ENCODE results near the gene INSM2.

The INSM2 gene

DNA sequence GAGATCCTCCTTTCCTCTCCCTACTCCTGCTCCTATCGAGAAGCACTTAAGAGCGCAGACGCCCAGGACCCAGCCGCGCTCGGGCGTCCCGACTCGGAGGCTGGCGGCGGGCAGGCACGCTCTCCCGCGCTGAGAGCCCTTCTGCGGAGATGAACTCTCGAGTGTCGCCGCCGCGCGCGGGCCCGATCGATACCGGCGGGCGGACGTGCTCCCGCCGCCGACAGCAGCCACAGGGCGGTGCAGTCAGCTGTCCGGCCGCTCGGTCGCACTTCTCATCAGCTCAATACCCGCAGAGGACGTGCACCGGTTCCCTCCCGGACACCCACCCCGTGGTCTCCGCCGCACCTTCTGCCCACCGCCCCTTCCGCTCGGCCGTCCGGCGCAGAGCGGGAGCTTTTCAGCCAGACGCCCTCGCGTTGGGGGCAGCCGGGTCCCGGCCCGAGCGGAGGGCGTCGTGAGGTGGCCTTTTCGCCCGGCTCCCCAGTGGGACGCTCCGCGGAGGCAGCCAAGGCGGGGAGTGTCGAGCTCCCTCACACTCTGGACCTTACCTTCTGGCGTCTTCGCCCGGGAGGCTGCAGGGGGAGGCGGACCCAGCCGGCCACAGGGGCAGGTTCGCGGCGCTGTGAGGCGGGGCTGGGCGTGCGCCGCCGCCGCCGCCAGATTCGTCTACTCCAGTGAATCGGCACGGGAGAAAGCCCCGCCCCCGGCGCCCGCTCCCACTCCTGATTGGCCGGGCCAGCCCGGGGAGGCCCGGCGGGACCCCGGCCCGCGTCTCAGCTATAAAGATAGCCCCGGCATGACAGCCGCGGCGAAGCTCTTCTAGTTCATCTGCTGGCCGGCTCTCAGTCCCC lies at the start of gene INSM2:
Gene INSM2 (plus strand): TSS at position 808 of the 851 bp plus-strand sequence. CDS start 89 bp downstream, outside the sequence.
- Mint-ChIP-seq H3K9me3 (ENCODE audit: low read depth) (no peaks in the 10 kb centered on the region), H3K36me3 (peaks cover 11% of the 10 kb centered on the region), H3K4me3 (peak within 1 kb of the TSS; percentile 82), H3K4me1 (ENCODE audit: low read depth) (peaks cover 12% of the 10 kb centered on the region), H3K27me3 (peaks cover 32% of the 10 kb centered on the region), H3K27ac (no peak within 1 kb of the TSS)

- Mint-ChIP-seq H3K36me3 (peaks cover 9% of the 10 kb centered on the region), H3K27ac (no peak overlapping the region), H3K9me3 (ENCODE audit: low read depth) (peaks cover 9% of the 10 kb centered on the region), H3K27me3 (peaks cover 12% of the 10 kb centered on the region), H3K4me1 (ENCODE audit: low read depth) (no peaks in the 10 kb centered on the region), H3K4me3 (no peak overlapping the region)
These were observed 41.4 kb upstream of the INSM2 start for GRCh38 chr14:35492569-35493014.

- peaks cover 19% of the 10 kb centered on the region for H3K27me3 Mint-ChIP-seq
- H3K27ac Mint-ChIP-seq: no peak overlapping the region
- peaks cover 14% of the 10 kb centered on the region for H3K9me3 Mint-ChIP-seq (ENCODE audit: low read depth)
- H3K4me3 Mint-ChIP-seq: no peak overlapping the region
- no peaks in the 10 kb centered on the region for H3K4me1 Mint-ChIP-seq (ENCODE audit: low read depth)
- peaks cover 9% of the 10 kb centered on the region for H3K36me3 Mint-ChIP-seq
These were observed 38.7 kb upstream of the INSM2 start for GRCh38 chr14:35495278-35495677.

DNA sequence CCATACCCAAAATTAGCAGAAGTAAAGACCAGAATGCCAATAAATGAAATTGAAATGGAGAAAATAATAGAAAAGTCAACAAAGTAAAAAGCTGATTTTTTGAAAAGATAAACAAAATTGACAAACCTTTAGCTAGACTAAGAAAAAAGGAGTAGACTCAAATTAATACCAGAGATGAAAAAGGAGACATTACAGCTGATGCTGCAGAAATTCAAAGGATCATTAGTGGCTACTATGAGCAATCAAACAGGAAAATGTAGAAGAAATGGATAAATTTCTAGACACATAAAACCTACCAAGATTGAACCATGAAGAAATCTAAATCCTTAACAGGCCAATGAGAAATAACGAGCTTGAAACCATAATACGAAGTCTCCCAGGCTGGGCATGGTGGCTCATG lies 34.8 kb upstream of the INSM2 start:
- Mint-ChIP-seq H3K36me3 (peaks cover 6% of the 10 kb centered on the region), H3K4me1 (ENCODE audit: low read depth) (no peaks in the 10 kb centered on the region), H3K27me3 (peaks cover 22% of the 10 kb centered on the region), H3K9me3 (ENCODE audit: low read depth) (peaks cover 8% of the 10 kb centered on the region), H3K27ac (no peak overlapping the region), H3K4me3 (no peak overlapping the region)

DNA sequence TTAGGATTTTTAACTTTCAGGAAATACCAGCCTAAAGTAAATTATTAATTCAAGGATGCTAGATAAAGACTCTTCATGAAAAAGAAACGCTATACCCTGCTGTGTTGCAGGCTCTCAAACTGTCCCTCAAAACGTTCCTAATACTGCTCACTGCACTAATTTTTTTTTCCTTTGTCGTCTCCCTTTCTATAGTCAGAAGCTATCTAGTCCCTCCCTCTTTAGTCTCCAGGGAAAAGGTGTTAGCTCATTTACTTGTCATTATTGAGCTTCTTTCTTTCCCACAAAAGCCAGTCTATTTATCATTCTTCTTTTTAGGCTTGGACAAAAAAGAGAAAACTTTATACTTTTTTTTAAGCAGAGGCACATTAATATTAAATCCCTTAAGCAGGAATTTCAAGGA lies 30.3 kb upstream of the INSM2 start:
- H3K4me1 Mint-ChIP-seq (ENCODE audit: low read depth): no peaks in the 10 kb centered on the region
- no peak overlapping the region for H3K27ac Mint-ChIP-seq
- H3K4me3 Mint-ChIP-seq: no peak overlapping the region
- peaks cover 2% of the 10 kb centered on the region for H3K36me3 Mint-ChIP-seq
- peaks cover 5% of the 10 kb centered on the region for H3K9me3 Mint-ChIP-seq (ENCODE audit: low read depth)
- peaks cover 11% of the 10 kb centered on the region for H3K27me3 Mint-ChIP-seq

DNA sequence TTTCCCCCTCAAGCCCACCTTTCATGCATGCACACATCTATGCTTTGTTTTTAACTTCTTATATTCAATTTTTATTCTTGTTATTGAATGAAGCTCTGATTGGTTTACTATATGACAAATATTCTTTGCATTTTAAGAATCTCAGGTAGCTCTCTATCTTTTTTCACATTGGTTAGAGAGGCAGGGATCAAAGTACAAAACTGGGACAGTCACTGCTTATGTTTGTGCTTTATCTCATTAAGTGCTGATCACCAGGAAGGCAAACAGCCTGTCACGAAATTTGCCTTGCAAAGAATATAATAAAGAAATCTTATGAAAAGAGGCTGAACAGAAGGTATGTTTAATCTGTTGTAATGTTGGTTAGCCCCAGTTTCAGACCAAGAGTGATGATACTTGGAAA lies 29.7 kb upstream of the INSM2 start:
- no peak overlapping the region for H3K27ac Mint-ChIP-seq
- H3K4me3 Mint-ChIP-seq: no peak overlapping the region
- H3K36me3 Mint-ChIP-seq: peaks cover 2% of the 10 kb centered on the region
- H3K27me3 Mint-ChIP-seq: peaks cover 6% of the 10 kb centered on the region
- H3K4me1 Mint-ChIP-seq (ENCODE audit: low read depth): no peaks in the 10 kb centered on the region
- H3K9me3 Mint-ChIP-seq (ENCODE audit: low read depth): peaks cover 5% of the 10 kb centered on the region

GRCh38 chr14:35506461-35506860 lies 27.5 kb upstream of the INSM2 start:
- no peaks in the 10 kb centered on the region for H3K9me3 Mint-ChIP-seq (ENCODE audit: low read depth)
- no peaks in the 10 kb centered on the region for H3K4me1 Mint-ChIP-seq (ENCODE audit: low read depth)
- H3K36me3 Mint-ChIP-seq: no peaks in the 10 kb centered on the region
- H3K4me3 Mint-ChIP-seq: no peak overlapping the region
- H3K27me3 Mint-ChIP-seq: peaks cover 5% of the 10 kb centered on the region
- no peak overlapping the region for H3K27ac Mint-ChIP-seq

- no peaks in the 10 kb centered on the region for H3K4me1 Mint-ChIP-seq (ENCODE audit: low read depth)
- H3K4me3 Mint-ChIP-seq: no peak overlapping the region
- no peaks in the 10 kb centered on the region for H3K36me3 Mint-ChIP-seq
- peaks cover 2% of the 10 kb centered on the region for H3K27me3 Mint-ChIP-seq
- no peak overlapping the region for H3K27ac Mint-ChIP-seq
- no peaks in the 10 kb centered on the region for H3K9me3 Mint-ChIP-seq (ENCODE audit: low read depth)
These were observed 27.0 kb upstream of the INSM2 start for GRCh38 chr14:35506927-35507326.

DNA sequence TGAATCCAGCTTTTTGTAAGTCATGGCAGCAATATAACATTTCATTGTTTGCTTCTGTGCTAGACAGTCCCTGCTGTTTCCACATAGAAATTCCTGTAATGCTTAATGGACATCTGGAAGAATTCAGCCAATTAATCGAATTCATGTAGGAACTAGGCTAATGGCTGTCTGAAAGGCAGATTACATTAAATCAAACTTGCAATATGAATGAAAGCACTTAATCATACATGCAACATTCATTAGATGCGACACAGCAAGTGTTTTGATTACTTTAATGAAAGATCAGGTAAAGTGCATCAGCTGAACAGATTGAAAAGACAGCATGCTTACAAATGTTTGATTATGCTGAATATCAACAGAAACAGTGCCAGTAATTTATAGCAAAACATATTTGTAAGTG lies 24.1 kb upstream of the INSM2 start:
- no peaks in the 10 kb centered on the region for H3K36me3 Mint-ChIP-seq
- H3K27me3 Mint-ChIP-seq: peaks cover 2% of the 10 kb centered on the region
- H3K4me3 Mint-ChIP-seq: no peak overlapping the region
- no peak overlapping the region for H3K27ac Mint-ChIP-seq
- H3K4me1 Mint-ChIP-seq (ENCODE audit: low read depth): no peaks in the 10 kb centered on the region
- no peaks in the 10 kb centered on the region for H3K9me3 Mint-ChIP-seq (ENCODE audit: low read depth)

DNA sequence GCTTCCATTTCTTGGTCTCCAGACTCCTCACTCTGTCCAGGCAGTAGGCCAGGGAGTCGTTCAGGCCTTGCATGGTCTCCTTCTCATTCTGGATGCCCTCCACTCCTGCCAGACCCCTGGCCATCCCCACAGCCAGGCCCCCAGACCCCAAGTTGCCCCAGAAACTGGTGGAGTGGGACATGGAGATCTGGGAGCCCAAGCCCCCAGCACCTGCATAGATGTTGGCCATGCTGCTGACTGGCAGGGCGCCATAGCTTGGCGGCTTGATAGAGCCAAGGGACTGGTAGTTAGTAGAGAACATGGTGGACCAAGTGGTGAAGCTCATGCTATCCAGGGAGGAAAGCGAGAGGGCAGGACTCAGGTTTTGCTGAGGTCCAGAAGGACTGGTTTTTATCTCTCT lies 21.2 kb upstream of the INSM2 start:
- Mint-ChIP-seq H3K36me3 (no peaks in the 10 kb centered on the region), H3K4me1 (ENCODE audit: low read depth) (no peaks in the 10 kb centered on the region), H3K27ac (no peak overlapping the region), H3K9me3 (ENCODE audit: low read depth) (no peaks in the 10 kb centered on the region), H3K4me3 (no peak overlapping the region), H3K27me3 (peaks cover 2% of the 10 kb centered on the region)

- H3K4me1 Mint-ChIP-seq (ENCODE audit: low read depth): no peaks in the 10 kb centered on the region
- no peaks in the 10 kb centered on the region for H3K36me3 Mint-ChIP-seq
- H3K9me3 Mint-ChIP-seq (ENCODE audit: low read depth): no peaks in the 10 kb centered on the region
- no peak overlapping the region for H3K27ac Mint-ChIP-seq
- no peak overlapping the region for H3K4me3 Mint-ChIP-seq
- peaks cover 5% of the 10 kb centered on the region for H3K27me3 Mint-ChIP-seq
These were observed 18.0 kb upstream of the INSM2 start for GRCh38 chr14:35515916-35516315.

DNA sequence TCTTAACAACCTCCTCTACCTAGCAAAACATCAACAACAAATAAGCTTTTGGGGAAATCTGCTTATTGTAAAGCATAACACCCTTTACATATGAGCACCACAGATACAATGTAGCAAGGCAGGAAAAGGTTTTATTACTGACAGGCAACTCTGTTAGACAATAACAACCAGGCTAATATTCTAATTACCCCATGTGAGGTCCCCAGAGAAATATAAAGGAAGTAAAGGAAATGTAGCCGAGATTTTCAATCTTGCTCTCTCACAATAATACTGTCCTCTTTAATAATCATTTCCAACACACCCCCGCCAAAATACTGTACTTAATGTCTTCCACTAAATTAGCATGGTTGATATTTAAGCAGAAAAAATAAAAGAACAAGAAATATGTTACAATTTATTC lies 14.0 kb upstream of the INSM2 start:
- H3K36me3 Mint-ChIP-seq: peaks cover 6% of the 10 kb centered on the region
- H3K9me3 Mint-ChIP-seq (ENCODE audit: low read depth): peaks cover 4% of the 10 kb centered on the region
- H3K27ac Mint-ChIP-seq: no peak overlapping the region
- no peak overlapping the region for H3K4me3 Mint-ChIP-seq
- no peaks in the 10 kb centered on the region for H3K4me1 Mint-ChIP-seq (ENCODE audit: low read depth)
- H3K27me3 Mint-ChIP-seq: peaks cover 17% of the 10 kb centered on the region

DNA sequence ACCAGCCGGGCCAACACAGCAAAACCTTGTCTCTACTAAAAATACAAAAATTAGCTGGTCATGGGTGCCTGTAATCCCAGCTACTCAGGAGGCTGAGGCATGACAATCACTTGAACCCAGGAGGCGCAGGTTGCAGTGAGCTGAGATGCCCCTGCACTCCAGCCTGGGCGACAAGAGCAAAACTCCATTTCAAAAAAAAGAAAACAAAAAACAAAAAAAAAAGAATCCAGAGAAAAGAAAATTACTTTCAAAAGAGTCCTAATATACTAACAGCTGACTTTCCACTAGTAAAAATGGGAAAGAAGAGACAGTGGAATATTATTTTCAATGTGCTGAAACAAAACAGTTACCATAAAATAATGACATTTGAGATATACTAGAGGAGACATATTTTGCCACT lies 8.3 kb upstream of the INSM2 start:
- H3K27me3 Mint-ChIP-seq: peaks cover 33% of the 10 kb centered on the region
- no peaks in the 10 kb centered on the region for H3K4me1 Mint-ChIP-seq (ENCODE audit: low read depth)
- H3K4me3 Mint-ChIP-seq: no peak overlapping the region
- peaks cover 4% of the 10 kb centered on the region for H3K9me3 Mint-ChIP-seq (ENCODE audit: low read depth)
- H3K27ac Mint-ChIP-seq: no peak overlapping the region
- H3K36me3 Mint-ChIP-seq: peaks cover 6% of the 10 kb centered on the region

- H3K27me3 Mint-ChIP-seq: peaks cover 35% of the 10 kb centered on the region
- H3K4me1 Mint-ChIP-seq (ENCODE audit: low read depth): no peaks in the 10 kb centered on the region
These were observed 7.0 kb upstream of the INSM2 start for GRCh38 chr14:35526962-35527361.

DNA sequence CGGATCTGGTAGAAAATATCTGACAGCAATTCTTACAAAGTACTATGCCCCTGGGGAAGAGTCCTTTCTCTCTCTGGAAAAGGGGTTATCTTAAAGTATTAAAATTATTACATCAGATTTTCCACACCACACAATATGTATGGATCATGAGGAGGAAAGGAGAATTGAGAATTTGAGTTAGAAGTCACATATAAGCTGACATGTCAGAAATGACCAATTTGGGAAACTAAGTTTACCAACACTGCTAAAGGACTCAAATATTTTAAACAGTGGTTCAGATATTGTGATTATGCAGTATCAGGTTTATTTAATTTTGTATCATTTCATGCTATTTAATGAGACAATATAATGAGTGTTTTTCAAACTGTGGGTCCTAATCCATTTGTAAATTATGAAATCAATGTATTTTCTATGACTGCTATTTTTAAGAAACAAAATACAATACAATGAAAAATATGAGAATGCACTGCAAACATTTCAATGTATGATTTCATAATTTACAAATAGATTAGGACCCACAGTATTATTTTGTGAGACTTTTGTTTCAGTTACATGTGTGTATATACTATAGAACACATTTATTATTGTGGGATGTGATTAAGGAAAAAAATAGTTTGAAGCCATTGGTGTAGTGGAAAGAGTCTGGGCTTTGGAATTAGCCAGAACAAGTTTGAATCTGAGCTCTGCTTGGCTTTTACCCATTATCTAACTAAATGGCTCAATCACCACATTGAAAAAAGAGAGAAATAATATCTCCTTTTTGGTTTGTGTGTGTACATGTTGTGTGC lies 1.8 kb upstream of the INSM2 start:
- Mint-ChIP-seq H3K4me3 (no peak overlapping the region), H3K27ac (no peak overlapping the region), H3K27me3 (peaks cover 38% of the 10 kb centered on the region), H3K36me3 (peaks cover 4% of the 10 kb centered on the region), H3K9me3 (ENCODE audit: low read depth) (no peaks in the 10 kb centered on the region), H3K4me1 (ENCODE audit: low read depth) (peaks cover 12% of the 10 kb centered on the region)

More at GRCh38 chr14:35526962-35527361, 7.0 kb upstream of the INSM2 start:
- H3K4me3 Mint-ChIP-seq: no peak overlapping the region
- H3K9me3 Mint-ChIP-seq (ENCODE audit: low read depth): peaks cover 4% of the 10 kb centered on the region
- H3K27ac Mint-ChIP-seq: no peak overlapping the region
- H3K36me3 Mint-ChIP-seq: peaks cover 6% of the 10 kb centered on the region

All from activated naive CD8-positive, alpha-beta T cell (primary cell).